Liver (tissue), 9 donors: Measurements from ENCODE around the gene RGS2. TPM values are rescaled to one million over a fixed set of nuclear protein-coding genes. Genes with fewer than 3 reads are reported as not detected.

Experiments used
- DNase-seq: peaks from one replicate; pipeline ENCODE4 v3.0.0-alpha.2; 2017; ENCODE audit warnings: low spot score
- H3K27ac ChIP-seq, 2 donors: one replicate each; pipeline ENCODE4 v1.7.0; 2013; ENCODE audit warnings: inconsistent platforms in 2 of 2, low read length in 2 of 2, control low read depth in 1 of 2, low read depth in 1 of 2, mild to moderate bottlenecking in 1 of 2
- H3K27me3 ChIP-seq, 4 donors: one replicate each; pipeline versions ENCODE4 v1.6.1 to v1.7.0; 2013; ENCODE audit warnings: low read length in 3 of 4, inconsistent platforms in 1 of 4, mild to moderate bottlenecking in 1 of 4, moderate library complexity in 1 of 4; ENCODE audit not compliant: control insufficient read depth in 4 of 4, insufficient read depth in 4 of 4
- H3K36me3 ChIP-seq, 4 donors: one replicate each; pipeline versions ENCODE4 v1.6.1 to v1.7.0; 2013; ENCODE audit warnings: low read length in 3 of 4, mild to moderate bottlenecking in 3 of 4, low read depth in 1 of 4, moderate library complexity in 1 of 4; ENCODE audit not compliant: control insufficient read depth in 4 of 4, insufficient read depth in 3 of 4
- H3K4me1 ChIP-seq, 4 donors: one replicate each; pipeline versions ENCODE4 v1.6.1 to v1.7.0; 2013; ENCODE audit warnings: low read length in 3 of 4, mild to moderate bottlenecking in 3 of 4, moderate library complexity in 1 of 4; ENCODE audit not compliant: control insufficient read depth in 4 of 4, insufficient read depth in 4 of 4
- H3K4me3 ChIP-seq, 3 donors: one replicate each; pipeline versions ENCODE4 v1.6.1 to v1.7.0; 2013; ENCODE audit warnings: low read length in 3 of 3, control low read depth in 1 of 3, low read depth in 1 of 3, mild to moderate bottlenecking in 1 of 3
- H3K9ac ChIP-seq, 2 donors: one replicate each; pipeline ENCODE4 v1.7.0; 2013; ENCODE audit warnings: low read length in 2 of 2, mild to moderate bottlenecking in 2 of 2, moderate library complexity in 2 of 2, control low read depth in 1 of 2, low read depth in 1 of 2
- H3K9me3 ChIP-seq, 4 donors: one replicate each; pipeline versions ENCODE4 v1.6.1 to v1.7.0; 2013; ENCODE audit warnings: low read length in 3 of 4; ENCODE audit not compliant: control insufficient read depth in 4 of 4
- CTCF ChIP-seq: fragments of 150-350 bp; IDR thresholded peaks from 2 replicates; pipeline ENCODE4 v1.5.1; 2017; ENCODE audit warnings: improper control_type of control experiment, low read depth, low read length; ENCODE audit not compliant: missing input control
- EGR1 ChIP-seq, 2 donors: IDR thresholded peaks; 2 replicates each; pipeline ENCODE4 v1.6.1; 2016 to 2018; ENCODE audit warnings: antibody characterized with exemption in 2 of 2, low read depth in 2 of 2
- FOXA1 ChIP-seq: IDR thresholded peaks from 2 replicates; pipeline ENCODE4 v1.6.1; 2016; ENCODE audit warnings: antibody characterized with exemption
- FOXA2 ChIP-seq: IDR thresholded peaks from 2 replicates; pipeline ENCODE4 v1.6.1; 2016; ENCODE audit warnings: antibody characterized with exemption
- GABPA ChIP-seq, 2 donors: IDR thresholded peaks in 1 of 2; conservative IDR thresholded peaks in 1 of 2; 2 replicates each; pipeline ENCODE4 v1.6.1; 2016; ENCODE audit warnings: antibody characterized with exemption in 2 of 2, mild to moderate bottlenecking in 1 of 2, moderate library complexity in 1 of 2
- HNF4A ChIP-seq, 2 donors: conservative IDR thresholded peaks; 2 replicates each; pipeline ENCODE4 v1.6.1; 2016; ENCODE audit warnings: antibody characterized with exemption in 2 of 2, mild to moderate bottlenecking in 2 of 2
- HNF4G ChIP-seq: IDR thresholded peaks from 2 replicates; pipeline ENCODE4 v1.6.1; 2016; ENCODE audit warnings: antibody characterized with exemption
- JUND ChIP-seq, 2 donors: IDR thresholded peaks; 2 replicates each; pipeline ENCODE4 v1.6.1; 2016; ENCODE audit warnings: antibody characterized with exemption in 2 of 2
- MAX ChIP-seq: IDR thresholded peaks from 2 replicates; pipeline ENCODE4 v1.6.1; 2016; ENCODE audit warnings: antibody characterized with exemption
- NR2F2 ChIP-seq: IDR thresholded peaks from 2 replicates; pipeline ENCODE4 v1.6.1; 2016; ENCODE audit warnings: antibody characterized with exemption
- RAD21 ChIP-seq, 2 donors: IDR thresholded peaks; 2 replicates each; pipeline ENCODE4 v1.6.1; 2016; ENCODE audit warnings: antibody characterized with exemption in 2 of 2, mild to moderate bottlenecking in 2 of 2
- RXRA ChIP-seq, 2 donors: IDR thresholded peaks; 2 replicates each; pipeline ENCODE4 v1.6.1; 2017 to 2018; ENCODE audit warnings: antibody characterized with exemption in 2 of 2, mild to moderate bottlenecking in 1 of 2
- TAF1 ChIP-seq: conservative IDR thresholded peaks from 2 replicates; pipeline ENCODE4 v1.6.1; 2016; ENCODE audit warnings: antibody characterized with exemption, mild to moderate bottlenecking
- YY1 ChIP-seq: IDR thresholded peaks from 2 replicates; pipeline ENCODE4 v1.6.1; 2016; ENCODE audit warnings: antibody characterized with exemption, mild to moderate bottlenecking
- ZBTB33 ChIP-seq: IDR thresholded peaks from 2 replicates; pipeline ENCODE4 v1.6.1; 2016; ENCODE audit warnings: antibody characterized with exemption
- WGBS: extraction: QIAGEN DNeasy Blood & Tissue Kit; methylation state at CpG from one replicate; pipeline ENCODE4 v1.1.7; 2013; 5-methylcytosine and 5-hydroxymethylcytosine counted together
- polyA plus RNA-seq, 2 donors: library from polyadenylated mRNA; stranded (reverse) in 1 of 2; unstranded in 1 of 2; fragments of 200-250 nt in 1 of 2; fragments of >200 nt in 1 of 2; fragmentation: Nextera tagmentation in 1 of 2; extraction: Ambion mirVana in 1 of 2; gene quantifications; one replicate each; pipeline versions ENCODE4 v1.2.1 to v1.2.3, GENCODE V29; 2013 to 2015
- total RNA-seq, 2 donors: library from RNA; depleted of rRNA; stranded (reverse); fragments of >200 nt; gene quantifications; one replicate each; pipeline ENCODE4 v1.2.3, GENCODE V29; 2014
- TF ChIP-seq, protein P1 (sequence below): IDR thresholded peaks from 2 replicates; pipeline ENCODE4 v1.6.1; 2016; ENCODE audit warnings: antibody characterized with exemption
- TF ChIP-seq, protein P2 (sequence below): IDR thresholded peaks from 2 replicates; pipeline ENCODE4 v1.6.1; 2016; ENCODE audit warnings: antibody characterized with exemption, mild to moderate bottlenecking
- donor health status: healthy.
- donor health status: healthy.
- donor health status: healthy.
- donor health status: healthy.
- donor health status: healthy.

Gene RGS2
- total and polyA plus RNA-seq, 4 donors = 2.6 to 10.0 (median 4.4) TPM

DNA sequence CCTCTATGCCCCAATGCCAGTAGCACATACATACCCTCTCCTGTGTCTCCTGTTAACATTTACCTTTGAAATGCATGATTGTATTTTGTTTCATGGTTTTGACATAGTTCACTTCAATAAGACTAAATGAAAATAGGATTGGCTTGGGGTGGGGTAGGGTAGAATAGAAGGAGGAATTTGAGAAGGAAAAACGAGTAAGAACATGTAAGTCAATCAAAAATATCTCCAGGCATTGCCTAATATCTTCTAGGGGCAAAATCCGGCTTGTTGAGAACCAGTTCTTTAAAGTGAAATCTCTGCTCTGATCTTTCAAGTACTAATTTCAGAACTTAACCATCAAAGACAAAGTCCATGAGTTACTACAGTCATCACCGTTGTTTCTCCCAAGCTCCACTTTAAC, 31.8 kb upstream of the RGS2 start:
- H3K4me1 ChIP-seq = no peaks in the 10 kb centered on the region
- H3K9me3 ChIP-seq = no peaks in the 10 kb centered on the region
- no peaks in the 10 kb centered on the region for H3K27me3 ChIP-seq
- no peak overlapping the region for H3K4me3 ChIP-seq
- TF ChIP-seq HNF4G (no peak), YY1 (no peak), FOXA1 (no peak), ZBTB33 (no peak), RXRA (IDR thresholded peaks at IDR 0.05) (no peak), JUND (IDR thresholded peaks at IDR 0.05) (no peak), NR2F2 (no peak), EGR1 (IDR thresholded peaks at IDR 0.05; ENCODE audit: low read depth in 2 of 2) (no peak), MAX (no peak), CTCF (no peak), TAF1 (no peak), HNF4A (conservative IDR thresholded peaks at IDR 0.05) (no peak), RAD21 (IDR thresholded peaks at IDR 0.05) (no peak)
- TF ChIP-seq, protein P1, sequence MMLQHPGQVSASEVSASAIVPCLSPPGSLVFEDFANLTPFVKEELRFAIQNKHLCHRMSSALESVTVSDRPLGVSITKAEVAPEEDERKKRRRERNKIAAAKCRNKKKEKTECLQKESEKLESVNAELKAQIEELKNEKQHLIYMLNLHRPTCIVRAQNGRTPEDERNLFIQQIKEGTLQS = no peak
- TF ChIP-seq, protein P2, sequence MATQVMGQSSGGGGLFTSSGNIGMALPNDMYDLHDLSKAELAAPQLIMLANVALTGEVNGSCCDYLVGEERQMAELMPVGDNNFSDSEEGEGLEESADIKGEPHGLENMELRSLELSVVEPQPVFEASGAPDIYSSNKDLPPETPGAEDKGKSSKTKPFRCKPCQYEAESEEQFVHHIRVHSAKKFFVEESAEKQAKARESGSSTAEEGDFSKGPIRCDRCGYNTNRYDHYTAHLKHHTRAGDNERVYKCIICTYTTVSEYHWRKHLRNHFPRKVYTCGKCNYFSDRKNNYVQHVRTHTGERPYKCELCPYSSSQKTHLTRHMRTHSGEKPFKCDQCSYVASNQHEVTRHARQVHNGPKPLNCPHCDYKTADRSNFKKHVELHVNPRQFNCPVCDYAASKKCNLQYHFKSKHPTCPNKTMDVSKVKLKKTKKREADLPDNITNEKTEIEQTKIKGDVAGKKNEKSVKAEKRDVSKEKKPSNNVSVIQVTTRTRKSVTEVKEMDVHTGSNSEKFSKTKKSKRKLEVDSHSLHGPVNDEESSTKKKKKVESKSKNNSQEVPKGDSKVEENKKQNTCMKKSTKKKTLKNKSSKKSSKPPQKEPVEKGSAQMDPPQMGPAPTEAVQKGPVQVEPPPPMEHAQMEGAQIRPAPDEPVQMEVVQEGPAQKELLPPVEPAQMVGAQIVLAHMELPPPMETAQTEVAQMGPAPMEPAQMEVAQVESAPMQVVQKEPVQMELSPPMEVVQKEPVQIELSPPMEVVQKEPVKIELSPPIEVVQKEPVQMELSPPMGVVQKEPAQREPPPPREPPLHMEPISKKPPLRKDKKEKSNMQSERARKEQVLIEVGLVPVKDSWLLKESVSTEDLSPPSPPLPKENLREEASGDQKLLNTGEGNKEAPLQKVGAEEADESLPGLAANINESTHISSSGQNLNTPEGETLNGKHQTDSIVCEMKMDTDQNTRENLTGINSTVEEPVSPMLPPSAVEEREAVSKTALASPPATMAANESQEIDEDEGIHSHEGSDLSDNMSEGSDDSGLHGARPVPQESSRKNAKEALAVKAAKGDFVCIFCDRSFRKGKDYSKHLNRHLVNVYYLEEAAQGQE = no peak
- no peak overlapping the region for H3K27ac ChIP-seq
- no peak for DNase-seq
- no peaks in the 10 kb centered on the region for H3K36me3 ChIP-seq
- H3K9ac ChIP-seq = no peak overlapping the region
- WGBS = 52% methylated on average over 3 of the region's 3 CpGs

- H3K4me1 ChIP-seq = no peaks in the 10 kb centered on the region
- WGBS = 92% methylated on average over 6 of the region's 6 CpGs
- TF ChIP-seq NR2F2 (no peak), YY1 (no peak), GABPA (IDR thresholded peaks at IDR 0.05 in 1 of 2, conservative IDR thresholded peaks at IDR 0.05 in 1 of 2) (no peak), CTCF (no peak), FOXA2 (no peak), HNF4A (conservative IDR thresholded peaks at IDR 0.05) (no peak), HNF4G (no peak), TAF1 (no peak), EGR1 (IDR thresholded peaks at IDR 0.05; ENCODE audit: low read depth in 2 of 2) (no peak), RXRA (IDR thresholded peaks at IDR 0.05) (no peak), MAX (no peak)
- TF ChIP-seq, protein P2 = no peak
- TF ChIP-seq, protein P1 = no peak
These were observed 25.0 kb upstream of the RGS2 start for GRCh38 chr1:192783791-192784190.

More at GRCh38 chr1:192783791-192784190, 25.0 kb upstream of the RGS2 start:
- Histone ChIP-seq H3K9ac (no peak overlapping the region), H3K36me3 (no peaks in the 10 kb centered on the region), H3K4me3 (no peak overlapping the region), H3K27ac (no peak overlapping the region), H3K27me3 (no peaks in the 10 kb centered on the region), H3K9me3 (no peaks in the 10 kb centered on the region)
- DNase-seq = no peak
